Liver (tissue), 9 donors: ENCODE results near the gene NCS1. TPM values are rescaled to one million over a fixed set of nuclear protein-coding genes. Genes with fewer than 3 reads are reported as not detected.

Experiments
- DNase-seq: peaks from one replicate; pipeline ENCODE4 v3.0.0-alpha.2; 2017; ENCODE audit warnings: low spot score
- H3K27ac ChIP-seq, 2 donors: one replicate each; pipeline ENCODE4 v1.7.0; 2013; ENCODE audit warnings: inconsistent platforms in 2 of 2, low read length in 2 of 2, control low read depth in 1 of 2, low read depth in 1 of 2, mild to moderate bottlenecking in 1 of 2
- H3K27me3 ChIP-seq, 4 donors: one replicate each; pipeline versions ENCODE4 v1.6.1 to v1.7.0; 2013; ENCODE audit warnings: low read length in 3 of 4, inconsistent platforms in 1 of 4, mild to moderate bottlenecking in 1 of 4, moderate library complexity in 1 of 4; ENCODE audit not compliant: control insufficient read depth in 4 of 4, insufficient read depth in 4 of 4
- H3K36me3 ChIP-seq, 4 donors: one replicate each; pipeline versions ENCODE4 v1.6.1 to v1.7.0; 2013; ENCODE audit warnings: low read length in 3 of 4, mild to moderate bottlenecking in 3 of 4, low read depth in 1 of 4, moderate library complexity in 1 of 4; ENCODE audit not compliant: control insufficient read depth in 4 of 4, insufficient read depth in 3 of 4
- H3K4me1 ChIP-seq, 4 donors: one replicate each; pipeline versions ENCODE4 v1.6.1 to v1.7.0; 2013; ENCODE audit warnings: low read length in 3 of 4, mild to moderate bottlenecking in 3 of 4, moderate library complexity in 1 of 4; ENCODE audit not compliant: control insufficient read depth in 4 of 4, insufficient read depth in 4 of 4
- H3K4me3 ChIP-seq, 3 donors: one replicate each; pipeline versions ENCODE4 v1.6.1 to v1.7.0; 2013; ENCODE audit warnings: low read length in 3 of 3, control low read depth in 1 of 3, low read depth in 1 of 3, mild to moderate bottlenecking in 1 of 3
- H3K9ac ChIP-seq, 2 donors: one replicate each; pipeline ENCODE4 v1.7.0; 2013; ENCODE audit warnings: low read length in 2 of 2, mild to moderate bottlenecking in 2 of 2, moderate library complexity in 2 of 2, control low read depth in 1 of 2, low read depth in 1 of 2
- H3K9me3 ChIP-seq, 4 donors: one replicate each; pipeline versions ENCODE4 v1.6.1 to v1.7.0; 2013; ENCODE audit warnings: low read length in 3 of 4; ENCODE audit not compliant: control insufficient read depth in 4 of 4
- EGR1 ChIP-seq, 2 donors: IDR thresholded peaks; 2 replicates each; pipeline ENCODE4 v1.6.1; 2016 to 2018; ENCODE audit warnings: antibody characterized with exemption in 2 of 2, low read depth in 2 of 2
- FOXA1 ChIP-seq: IDR thresholded peaks from 2 replicates; pipeline ENCODE4 v1.6.1; 2016; ENCODE audit warnings: antibody characterized with exemption
- FOXA2 ChIP-seq: IDR thresholded peaks from 2 replicates; pipeline ENCODE4 v1.6.1; 2016; ENCODE audit warnings: antibody characterized with exemption
- GABPA ChIP-seq, 2 donors: IDR thresholded peaks in 1 of 2; conservative IDR thresholded peaks in 1 of 2; 2 replicates each; pipeline ENCODE4 v1.6.1; 2016; ENCODE audit warnings: antibody characterized with exemption in 2 of 2, mild to moderate bottlenecking in 1 of 2, moderate library complexity in 1 of 2
- HNF4A ChIP-seq, 2 donors: conservative IDR thresholded peaks; 2 replicates each; pipeline ENCODE4 v1.6.1; 2016; ENCODE audit warnings: antibody characterized with exemption in 2 of 2, mild to moderate bottlenecking in 2 of 2
- HNF4G ChIP-seq: IDR thresholded peaks from 2 replicates; pipeline ENCODE4 v1.6.1; 2016; ENCODE audit warnings: antibody characterized with exemption
- JUND ChIP-seq, 2 donors: IDR thresholded peaks; 2 replicates each; pipeline ENCODE4 v1.6.1; 2016; ENCODE audit warnings: antibody characterized with exemption in 2 of 2
- MAX ChIP-seq: IDR thresholded peaks from 2 replicates; pipeline ENCODE4 v1.6.1; 2016; ENCODE audit warnings: antibody characterized with exemption
- NR2F2 ChIP-seq: IDR thresholded peaks from 2 replicates; pipeline ENCODE4 v1.6.1; 2016; ENCODE audit warnings: antibody characterized with exemption
- RAD21 ChIP-seq, 2 donors: IDR thresholded peaks; 2 replicates each; pipeline ENCODE4 v1.6.1; 2016; ENCODE audit warnings: antibody characterized with exemption in 2 of 2, mild to moderate bottlenecking in 2 of 2
- REST ChIP-seq: IDR thresholded peaks from 2 replicates; pipeline ENCODE4 v1.6.1; 2016; ENCODE audit warnings: antibody characterized with exemption, mild to moderate bottlenecking
- RXRA ChIP-seq, 2 donors: IDR thresholded peaks; 2 replicates each; pipeline ENCODE4 v1.6.1; 2017 to 2018; ENCODE audit warnings: antibody characterized with exemption in 2 of 2, mild to moderate bottlenecking in 1 of 2
- SP1 ChIP-seq: IDR thresholded peaks from 2 replicates; pipeline ENCODE4 v1.6.1; 2018; ENCODE audit warnings: antibody characterized with exemption, mild to moderate bottlenecking
- TAF1 ChIP-seq: conservative IDR thresholded peaks from 2 replicates; pipeline ENCODE4 v1.6.1; 2016; ENCODE audit warnings: antibody characterized with exemption, mild to moderate bottlenecking
- YY1 ChIP-seq: IDR thresholded peaks from 2 replicates; pipeline ENCODE4 v1.6.1; 2016; ENCODE audit warnings: antibody characterized with exemption, mild to moderate bottlenecking
- ZBTB33 ChIP-seq: IDR thresholded peaks from 2 replicates; pipeline ENCODE4 v1.6.1; 2016; ENCODE audit warnings: antibody characterized with exemption
- WGBS: extraction: QIAGEN DNeasy Blood & Tissue Kit; methylation state at CpG from one replicate; pipeline ENCODE4 v1.1.7; 2013; 5-methylcytosine and 5-hydroxymethylcytosine counted together
- polyA plus RNA-seq, 2 donors: library from polyadenylated mRNA; stranded (reverse) in 1 of 2; unstranded in 1 of 2; fragments of 200-250 nt in 1 of 2; fragments of >200 nt in 1 of 2; fragmentation: Nextera tagmentation in 1 of 2; extraction: Ambion mirVana in 1 of 2; gene quantifications; one replicate each; pipeline versions ENCODE4 v1.2.1 to v1.2.3, GENCODE V29; 2013 to 2015
- total RNA-seq, 2 donors: library from RNA; depleted of rRNA; stranded (reverse); fragments of >200 nt; gene quantifications; one replicate each; pipeline ENCODE4 v1.2.3, GENCODE V29; 2014
- TF ChIP-seq, protein P1 (sequence below): fragments of 150-350 bp; IDR thresholded peaks from 2 replicates; pipeline ENCODE4 v1.5.1; 2017; ENCODE audit warnings: improper control_type of control experiment, low read depth, low read length; ENCODE audit not compliant: missing input control
- TF ChIP-seq, protein P2 (sequence below): IDR thresholded peaks from 2 replicates; pipeline ENCODE4 v1.6.1; 2016; ENCODE audit warnings: antibody characterized with exemption
- donor health status: healthy.
- donor health status: healthy.
- donor health status: healthy.
- donor health status: healthy.
- donor health status: healthy.

Gene NCS1
- total and polyA plus RNA-seq, 4 donors, result 0.35 to 2.5 (median 1.2) TPM

DNA sequence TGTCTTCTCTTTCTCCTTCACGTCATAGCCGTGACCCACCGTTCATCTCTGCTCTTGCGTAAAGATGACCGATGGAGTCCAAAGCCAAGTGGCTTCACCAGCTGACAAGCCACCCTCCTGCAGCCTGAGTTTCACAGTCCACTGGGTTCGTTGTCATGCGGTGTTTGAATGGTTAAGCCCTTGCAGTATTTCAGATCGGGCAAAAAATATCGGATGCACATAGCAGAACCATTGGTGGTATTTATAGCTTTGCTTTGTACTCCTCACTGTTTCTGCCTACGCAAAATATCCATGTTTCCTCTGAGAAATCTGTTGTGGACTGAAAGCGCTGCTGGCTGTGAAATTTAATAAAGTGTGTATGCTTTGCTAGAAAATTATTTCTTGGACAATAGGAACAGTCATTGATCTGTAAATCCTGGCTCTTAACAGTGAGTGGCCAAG, 34.5 kb upstream of the NCS1 start:
- Histone ChIP-seq H3K4me1 (no peaks in the 10 kb centered on the region), H3K9me3 (no peaks in the 10 kb centered on the region), H3K9ac (no peak overlapping the region), H3K27me3 (no peaks in the 10 kb centered on the region), H3K4me3 (no peak overlapping the region), H3K27ac (no peak overlapping the region), H3K36me3 (peaks cover 0 to 5% (median 5%) of the 10 kb centered on the region in 4 donors)
- 92% methylated on average over 11 of the region's 11 CpGs for WGBS
- no peak for DNase-seq
- no peak for TF ChIP-seq REST
- TF ChIP-seq YY1, result no peak
- no peak for TF ChIP-seq SP1
- no peak for TF ChIP-seq HNF4A (conservative IDR thresholded peaks at IDR 0.05)
- TF ChIP-seq GABPA (IDR thresholded peaks at IDR 0.05 in 1 of 2, conservative IDR thresholded peaks at IDR 0.05 in 1 of 2), result no peak
- TF ChIP-seq, protein P1, sequence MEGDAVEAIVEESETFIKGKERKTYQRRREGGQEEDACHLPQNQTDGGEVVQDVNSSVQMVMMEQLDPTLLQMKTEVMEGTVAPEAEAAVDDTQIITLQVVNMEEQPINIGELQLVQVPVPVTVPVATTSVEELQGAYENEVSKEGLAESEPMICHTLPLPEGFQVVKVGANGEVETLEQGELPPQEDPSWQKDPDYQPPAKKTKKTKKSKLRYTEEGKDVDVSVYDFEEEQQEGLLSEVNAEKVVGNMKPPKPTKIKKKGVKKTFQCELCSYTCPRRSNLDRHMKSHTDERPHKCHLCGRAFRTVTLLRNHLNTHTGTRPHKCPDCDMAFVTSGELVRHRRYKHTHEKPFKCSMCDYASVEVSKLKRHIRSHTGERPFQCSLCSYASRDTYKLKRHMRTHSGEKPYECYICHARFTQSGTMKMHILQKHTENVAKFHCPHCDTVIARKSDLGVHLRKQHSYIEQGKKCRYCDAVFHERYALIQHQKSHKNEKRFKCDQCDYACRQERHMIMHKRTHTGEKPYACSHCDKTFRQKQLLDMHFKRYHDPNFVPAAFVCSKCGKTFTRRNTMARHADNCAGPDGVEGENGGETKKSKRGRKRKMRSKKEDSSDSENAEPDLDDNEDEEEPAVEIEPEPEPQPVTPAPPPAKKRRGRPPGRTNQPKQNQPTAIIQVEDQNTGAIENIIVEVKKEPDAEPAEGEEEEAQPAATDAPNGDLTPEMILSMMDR, result no peak
- no peak for TF ChIP-seq FOXA2
- TF ChIP-seq MAX, result no peak
- no peak for TF ChIP-seq TAF1
- TF ChIP-seq HNF4G, result no peak
- no peak for TF ChIP-seq FOXA1
- TF ChIP-seq ZBTB33, result no peak
- TF ChIP-seq NR2F2, result no peak
- no peak for TF ChIP-seq JUND (IDR thresholded peaks at IDR 0.05)
- TF ChIP-seq RXRA (IDR thresholded peaks at IDR 0.05), result no peak
- no peak for TF ChIP-seq EGR1 (IDR thresholded peaks at IDR 0.05; ENCODE audit: low read depth in 2 of 2)
- TF ChIP-seq, protein P2, sequence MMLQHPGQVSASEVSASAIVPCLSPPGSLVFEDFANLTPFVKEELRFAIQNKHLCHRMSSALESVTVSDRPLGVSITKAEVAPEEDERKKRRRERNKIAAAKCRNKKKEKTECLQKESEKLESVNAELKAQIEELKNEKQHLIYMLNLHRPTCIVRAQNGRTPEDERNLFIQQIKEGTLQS, result no peak
- no peak for TF ChIP-seq RAD21 (IDR thresholded peaks at IDR 0.05)
